ENCODE results near the gene CCDC179. TPM values are rescaled to one million over a fixed set of nuclear protein-coding genes. Genes with fewer than 3 reads are reported as not detected.

Gene CCDC179
- total RNA-seq (2021; ENCODE audit: unreplicated experiment) (not detected), Bru-seq, nascent RNA (not detected), BruChase-seq, experiment 1, labeled RNA remaining after a 2-hour chase (not detected), BruChase-seq, experiment 2, labeled RNA remaining after a 6-hour chase (not detected)
- polyA plus RNA-seq (2012; ENCODE audit: insufficient read length): not detected
- long read RNA-seq: 0 reads

DNA sequence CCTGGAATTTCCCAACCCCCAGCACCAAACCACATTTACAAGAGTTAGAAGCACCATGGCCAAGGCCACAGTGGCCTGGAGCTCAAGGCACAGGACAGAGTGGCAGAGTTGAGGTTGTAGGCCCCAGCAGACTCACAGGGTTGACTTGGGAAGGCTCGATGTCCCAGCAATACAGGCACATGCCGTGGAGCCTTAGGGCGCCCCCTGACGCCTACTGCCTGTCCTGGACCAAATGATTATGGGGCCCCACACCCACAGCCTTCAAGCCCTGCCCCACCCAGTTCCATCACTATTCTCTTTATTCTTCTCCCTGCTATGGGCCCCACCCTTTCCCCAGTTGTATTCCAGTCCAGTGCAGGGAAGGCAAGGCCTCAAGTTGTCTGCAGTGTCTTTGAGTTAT, at the start of gene CCDC179:
CCDC179 (minus strand) TSS at position 234 of the 400 bp plus-strand sequence; CDS start at position 181, 53 bp downstream.
- CTCF ChIA-PET: no interaction called here

DNA sequence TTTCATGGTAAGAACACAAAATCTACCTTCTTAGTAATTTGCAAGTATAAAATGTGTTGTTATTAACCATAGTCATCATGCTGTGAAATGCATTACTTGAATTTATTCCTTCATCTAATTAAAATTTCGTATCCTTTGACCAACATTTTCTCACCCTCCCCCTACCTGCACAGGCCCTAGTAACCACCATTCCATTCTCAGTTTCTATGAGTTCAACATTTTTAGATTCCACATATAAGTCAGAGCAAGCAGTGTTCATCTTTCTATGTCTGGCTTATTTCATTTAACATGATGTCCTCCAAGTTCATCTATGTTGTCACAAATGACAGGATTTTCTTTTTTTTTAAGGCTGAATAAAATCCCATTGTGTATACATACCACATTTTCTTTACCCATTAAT, 43.5 kb upstream of the CCDC179 start:
- TF ChIP-seq SIN3A (IDR thresholded peaks at IDR 0.05; ENCODE audit: borderline replicate concordance, insufficient read depth, low read depth, low read length) (no peak), TCF7L2 (IDR thresholded peaks at IDR 0.05; ENCODE audit: low read depth, low read length) (no peak), POLR2AphosphoS5 (IDR thresholded peaks at IDR 0.05; ENCODE audit: low read depth, low read length) (no peak)
- TF ChIP-seq, protein P1, sequence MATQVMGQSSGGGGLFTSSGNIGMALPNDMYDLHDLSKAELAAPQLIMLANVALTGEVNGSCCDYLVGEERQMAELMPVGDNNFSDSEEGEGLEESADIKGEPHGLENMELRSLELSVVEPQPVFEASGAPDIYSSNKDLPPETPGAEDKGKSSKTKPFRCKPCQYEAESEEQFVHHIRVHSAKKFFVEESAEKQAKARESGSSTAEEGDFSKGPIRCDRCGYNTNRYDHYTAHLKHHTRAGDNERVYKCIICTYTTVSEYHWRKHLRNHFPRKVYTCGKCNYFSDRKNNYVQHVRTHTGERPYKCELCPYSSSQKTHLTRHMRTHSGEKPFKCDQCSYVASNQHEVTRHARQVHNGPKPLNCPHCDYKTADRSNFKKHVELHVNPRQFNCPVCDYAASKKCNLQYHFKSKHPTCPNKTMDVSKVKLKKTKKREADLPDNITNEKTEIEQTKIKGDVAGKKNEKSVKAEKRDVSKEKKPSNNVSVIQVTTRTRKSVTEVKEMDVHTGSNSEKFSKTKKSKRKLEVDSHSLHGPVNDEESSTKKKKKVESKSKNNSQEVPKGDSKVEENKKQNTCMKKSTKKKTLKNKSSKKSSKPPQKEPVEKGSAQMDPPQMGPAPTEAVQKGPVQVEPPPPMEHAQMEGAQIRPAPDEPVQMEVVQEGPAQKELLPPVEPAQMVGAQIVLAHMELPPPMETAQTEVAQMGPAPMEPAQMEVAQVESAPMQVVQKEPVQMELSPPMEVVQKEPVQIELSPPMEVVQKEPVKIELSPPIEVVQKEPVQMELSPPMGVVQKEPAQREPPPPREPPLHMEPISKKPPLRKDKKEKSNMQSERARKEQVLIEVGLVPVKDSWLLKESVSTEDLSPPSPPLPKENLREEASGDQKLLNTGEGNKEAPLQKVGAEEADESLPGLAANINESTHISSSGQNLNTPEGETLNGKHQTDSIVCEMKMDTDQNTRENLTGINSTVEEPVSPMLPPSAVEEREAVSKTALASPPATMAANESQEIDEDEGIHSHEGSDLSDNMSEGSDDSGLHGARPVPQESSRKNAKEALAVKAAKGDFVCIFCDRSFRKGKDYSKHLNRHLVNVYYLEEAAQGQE (IDR thresholded peaks at IDR 0.05; ENCODE audit: insufficient read depth in 1 of 2, low read depth in 2 of 2, low read length in 1 of 2): no peak
- TF ChIP-seq, protein P2, sequence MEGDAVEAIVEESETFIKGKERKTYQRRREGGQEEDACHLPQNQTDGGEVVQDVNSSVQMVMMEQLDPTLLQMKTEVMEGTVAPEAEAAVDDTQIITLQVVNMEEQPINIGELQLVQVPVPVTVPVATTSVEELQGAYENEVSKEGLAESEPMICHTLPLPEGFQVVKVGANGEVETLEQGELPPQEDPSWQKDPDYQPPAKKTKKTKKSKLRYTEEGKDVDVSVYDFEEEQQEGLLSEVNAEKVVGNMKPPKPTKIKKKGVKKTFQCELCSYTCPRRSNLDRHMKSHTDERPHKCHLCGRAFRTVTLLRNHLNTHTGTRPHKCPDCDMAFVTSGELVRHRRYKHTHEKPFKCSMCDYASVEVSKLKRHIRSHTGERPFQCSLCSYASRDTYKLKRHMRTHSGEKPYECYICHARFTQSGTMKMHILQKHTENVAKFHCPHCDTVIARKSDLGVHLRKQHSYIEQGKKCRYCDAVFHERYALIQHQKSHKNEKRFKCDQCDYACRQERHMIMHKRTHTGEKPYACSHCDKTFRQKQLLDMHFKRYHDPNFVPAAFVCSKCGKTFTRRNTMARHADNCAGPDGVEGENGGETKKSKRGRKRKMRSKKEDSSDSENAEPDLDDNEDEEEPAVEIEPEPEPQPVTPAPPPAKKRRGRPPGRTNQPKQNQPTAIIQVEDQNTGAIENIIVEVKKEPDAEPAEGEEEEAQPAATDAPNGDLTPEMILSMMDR (IDR thresholded peaks at IDR 0.05): no peak
- in situ Hi-C loops (cut with HindIII; ENCODE audit: low pct_unique_long_range_greater_than_20kb, low sequenced_read_pairs): no loop called here
- no peaks in the 10 kb centered on the region for H3K36me3 ChIP-seq (ENCODE audit: control insufficient read depth, insufficient read depth, low read length)
- DNase-seq (ENCODE audit: low read depth, low spot score) (no peak), ATAC-seq (no peak)
- no peaks in the 10 kb centered on the region for H3K27me3 ChIP-seq (ENCODE audit: control insufficient read depth, insufficient read depth, low read length)
- ChIA-PET CTCF (no interaction called here), POLR2A (no interaction called here)
- H3K9me3 ChIP-seq (ENCODE audit: control insufficient read depth, insufficient read depth, low read depth, low read length): no peaks in the 10 kb centered on the region
- H3K27ac ChIP-seq (ENCODE audit: low read length): no peak overlapping the region
- no peaks in the 10 kb centered on the region for H3K4me1 ChIP-seq (ENCODE audit: control insufficient read depth, insufficient read depth, low read length)
- H3K4me3 ChIP-seq (ENCODE audit: low read depth in 2 of 2, low read length in 2 of 2): no peak overlapping the region
- no TSS peak for BruUV-seq (replicated peaks)
- intact Hi-C loops (cut with micrococcal nuclease; ENCODE audit: unreplicated experiment): no loop called here

More for the DNA sequence above, at the start of gene CCDC179:
- DNase-seq (ENCODE audit: low read depth, low spot score) (no peak), ATAC-seq (no peak)
- intact Hi-C loops (cut with micrococcal nuclease; ENCODE audit: unreplicated experiment) (no loop called here), in situ Hi-C loops (cut with HindIII; ENCODE audit: low pct_unique_long_range_greater_than_20kb, low sequenced_read_pairs) (no loop called here)
- Histone ChIP-seq H3K36me3 (ENCODE audit: control insufficient read depth, insufficient read depth, low read length) (no peaks in the 10 kb centered on the region), H3K27ac (ENCODE audit: low read length) (no peak within 1 kb of the TSS), H3K4me3 (ENCODE audit: low read depth in 2 of 2, low read length in 2 of 2) (no peak within 1 kb of the TSS), H3K27me3 (ENCODE audit: control insufficient read depth, insufficient read depth, low read length) (no peaks in the 10 kb centered on the region), H3K4me1 (ENCODE audit: control insufficient read depth, insufficient read depth, low read length) (no peaks in the 10 kb centered on the region), H3K9me3 (ENCODE audit: control insufficient read depth, insufficient read depth, low read depth, low read length) (no peaks in the 10 kb centered on the region)
- no TSS peak for BruUV-seq (replicated peaks)
- no peak for TF ChIP-seq POLR2AphosphoS5 (IDR thresholded peaks at IDR 0.05; ENCODE audit: low read depth, low read length)
- POLR2A ChIA-PET: no interaction called here

DNA sequence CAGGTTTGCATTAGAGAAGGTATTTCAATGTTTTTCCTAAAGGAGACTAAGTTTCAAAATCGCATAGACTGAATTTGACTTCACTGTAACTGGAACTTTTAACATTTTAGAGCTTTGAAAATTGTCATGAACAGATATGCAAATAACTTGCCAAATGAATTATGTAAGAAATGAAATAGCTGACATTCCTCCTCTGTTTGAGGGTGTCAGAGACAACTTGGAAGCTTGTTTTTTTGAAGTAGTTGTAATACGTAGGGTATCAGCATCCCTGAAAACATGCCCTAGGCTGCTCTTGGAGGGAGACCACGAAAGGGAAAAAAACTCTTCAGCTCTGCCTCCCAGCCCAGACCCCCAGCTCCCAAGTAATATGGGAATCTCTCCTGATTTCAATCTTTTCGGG, 41.3 kb upstream of the CCDC179 start:
- CTCF ChIA-PET: no interaction called here
- DNase-seq (ENCODE audit: low read depth, low spot score): no peak
- Histone ChIP-seq H3K9me3 (ENCODE audit: control insufficient read depth, insufficient read depth, low read depth, low read length) (no peaks in the 10 kb centered on the region), H3K36me3 (ENCODE audit: control insufficient read depth, insufficient read depth, low read length) (no peaks in the 10 kb centered on the region), H3K27ac (ENCODE audit: low read length) (no peak overlapping the region), H3K4me3 (ENCODE audit: low read depth in 2 of 2, low read length in 2 of 2) (no peak overlapping the region), H3K27me3 (ENCODE audit: control insufficient read depth, insufficient read depth, low read length) (no peaks in the 10 kb centered on the region), H3K4me1 (ENCODE audit: control insufficient read depth, insufficient read depth, low read length) (no peaks in the 10 kb centered on the region)
- in situ Hi-C loops (cut with HindIII; ENCODE audit: low pct_unique_long_range_greater_than_20kb, low sequenced_read_pairs) (no loop called here), intact Hi-C loops (cut with micrococcal nuclease; ENCODE audit: unreplicated experiment) (no loop called here)
- TF ChIP-seq, protein P2 (IDR thresholded peaks at IDR 0.05): no peak
- TF ChIP-seq TCF7L2 (IDR thresholded peaks at IDR 0.05; ENCODE audit: low read depth, low read length) (no peak), POLR2AphosphoS5 (IDR thresholded peaks at IDR 0.05; ENCODE audit: low read depth, low read length) (no peak), SIN3A (IDR thresholded peaks at IDR 0.05; ENCODE audit: borderline replicate concordance, insufficient read depth, low read depth, low read length) (no peak)
- TF ChIP-seq, protein P1 (IDR thresholded peaks at IDR 0.05; ENCODE audit: insufficient read depth in 1 of 2, low read depth in 2 of 2, low read length in 1 of 2): no peak
- POLR2A ChIA-PET: no interaction called here
- no TSS peak for BruUV-seq (replicated peaks)
- no peak for ATAC-seq
